Bronchial epithelial cell (primary cell): ENCODE data around the gene DAB1. TPM values are rescaled to one million over a fixed set of nuclear protein-coding genes. Genes with fewer than 3 reads are reported as not detected.

ENCODE experiments used
- DNase-seq: peaks from one replicate; pipeline ENCODE4 v3.0.0-alpha.2; 2010; ENCODE audit warnings: low read depth
- FAIRE-seq: peaks from 2 replicates; lab custom pipeline; 2011; peaks lifted over from hg19 to GRCh38; lab: Jason Lieb, UNC
- H3K27me3 ChIP-seq: 2 replicates; pipeline ENCODE4 v1.5.1; 2011; ENCODE audit warnings: low read length; ENCODE audit not compliant: control insufficient read depth, insufficient read depth
- H3K36me3 ChIP-seq: 2 replicates; pipeline ENCODE4 v1.5.1; 2011; ENCODE audit warnings: low read length; ENCODE audit not compliant: control insufficient read depth, insufficient read depth
- H3K4me3 ChIP-seq: 2 replicates; pipeline ENCODE4 v1.5.1; 2011; ENCODE audit warnings: mild to moderate bottlenecking, low read depth, low read length, control low read depth
- total RNA-seq: library from RNA; depleted of rRNA; stranded (reverse); fragments of >200 nt; gene quantifications from 2 replicates; pipeline ENCODE4 v1.2.1, GENCODE V29; 2014
- TF ChIP-seq, protein P1 (sequence below): IDR thresholded peaks from 2 replicates; pipeline ENCODE4 v1.5.1; 2011; ENCODE audit warnings: mild to moderate bottlenecking, moderate library complexity, low read length, control low read depth, inconsistent platforms; ENCODE audit not compliant: insufficient read depth, severe bottlenecking

DAB1 gene
- total RNA-seq, 1 donor from 2014 or later, result not detected

DNA sequence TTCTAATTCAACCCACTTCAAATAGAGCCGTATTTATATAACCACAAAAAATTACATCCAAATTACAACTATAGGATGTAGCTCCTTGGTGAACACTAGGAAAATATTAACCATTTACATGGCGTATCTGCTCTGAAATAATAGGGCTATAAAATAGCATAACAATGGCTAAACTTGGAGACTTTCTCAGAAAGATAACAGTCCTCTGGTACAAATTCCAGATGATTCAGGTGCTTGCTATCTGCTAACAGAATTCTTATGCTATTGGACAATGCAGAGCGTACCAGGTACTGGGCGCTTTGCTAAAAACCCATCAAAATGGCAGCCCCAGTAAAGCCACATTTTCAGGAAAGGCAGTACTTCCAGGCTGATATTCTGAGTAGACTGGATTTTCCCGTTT, 248.4 kb downstream of the DAB1 start:
- TF ChIP-seq, protein P1, sequence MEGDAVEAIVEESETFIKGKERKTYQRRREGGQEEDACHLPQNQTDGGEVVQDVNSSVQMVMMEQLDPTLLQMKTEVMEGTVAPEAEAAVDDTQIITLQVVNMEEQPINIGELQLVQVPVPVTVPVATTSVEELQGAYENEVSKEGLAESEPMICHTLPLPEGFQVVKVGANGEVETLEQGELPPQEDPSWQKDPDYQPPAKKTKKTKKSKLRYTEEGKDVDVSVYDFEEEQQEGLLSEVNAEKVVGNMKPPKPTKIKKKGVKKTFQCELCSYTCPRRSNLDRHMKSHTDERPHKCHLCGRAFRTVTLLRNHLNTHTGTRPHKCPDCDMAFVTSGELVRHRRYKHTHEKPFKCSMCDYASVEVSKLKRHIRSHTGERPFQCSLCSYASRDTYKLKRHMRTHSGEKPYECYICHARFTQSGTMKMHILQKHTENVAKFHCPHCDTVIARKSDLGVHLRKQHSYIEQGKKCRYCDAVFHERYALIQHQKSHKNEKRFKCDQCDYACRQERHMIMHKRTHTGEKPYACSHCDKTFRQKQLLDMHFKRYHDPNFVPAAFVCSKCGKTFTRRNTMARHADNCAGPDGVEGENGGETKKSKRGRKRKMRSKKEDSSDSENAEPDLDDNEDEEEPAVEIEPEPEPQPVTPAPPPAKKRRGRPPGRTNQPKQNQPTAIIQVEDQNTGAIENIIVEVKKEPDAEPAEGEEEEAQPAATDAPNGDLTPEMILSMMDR, result no peak
- H3K27me3 ChIP-seq, result no peaks in the 10 kb centered on the region
- FAIRE-seq, result no peak
- DNase-seq, result no peak
- H3K36me3 ChIP-seq, result no peaks in the 10 kb centered on the region
- no peak overlapping the region for H3K4me3 ChIP-seq

- TF ChIP-seq, protein P1, result no peak
- no peaks in the 10 kb centered on the region for H3K27me3 ChIP-seq
- H3K36me3 ChIP-seq, result no peaks in the 10 kb centered on the region
- DNase-seq, result no peak
- FAIRE-seq, result no peak
- no peak overlapping the region for H3K4me3 ChIP-seq
Observed at GRCh38 chr1:57172040-57172439, 251.8 kb downstream of the DAB1 start.

DNA sequence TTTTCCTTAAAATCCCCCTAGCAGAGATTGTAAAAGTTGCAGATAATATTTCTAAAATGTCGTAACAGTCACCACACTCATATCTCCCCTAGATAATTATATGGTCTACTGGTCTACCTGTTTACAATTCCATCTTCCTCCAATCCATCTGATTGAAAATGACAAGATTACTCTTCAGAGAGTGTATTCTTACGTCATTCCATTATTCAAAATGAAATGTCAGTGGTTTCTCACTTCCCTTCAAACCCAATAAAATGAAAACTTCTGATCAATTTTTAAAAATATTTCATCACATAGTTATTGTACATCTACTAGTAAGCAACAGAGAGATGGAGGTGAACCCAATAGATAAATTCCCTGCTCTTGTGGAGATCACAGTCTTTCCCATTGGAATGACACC, 255.9 kb downstream of the DAB1 start:
- Histone ChIP-seq H3K27me3 (no peaks in the 10 kb centered on the region), H3K4me3 (no peak overlapping the region), H3K36me3 (no peaks in the 10 kb centered on the region)
- no peak for FAIRE-seq
- TF ChIP-seq, protein P1, result no peak
- DNase-seq, result no peak

- FAIRE-seq (no peak), DNase-seq (peak; percentile 52)
- TF ChIP-seq, protein P1, result no peak
- H3K36me3 ChIP-seq, result no peaks in the 10 kb centered on the region
- H3K27me3 ChIP-seq, result no peaks in the 10 kb centered on the region
- H3K4me3 ChIP-seq, result no peak overlapping the region
Observed at GRCh38 chr1:57165546-57165945, 258.3 kb downstream of the DAB1 start.

GRCh38 chr1:57164584-57164983, 259.3 kb downstream of the DAB1 start:
- Histone ChIP-seq H3K4me3 (no peak overlapping the region), H3K27me3 (no peaks in the 10 kb centered on the region), H3K36me3 (no peaks in the 10 kb centered on the region)
- DNase-seq, result no peak
- TF ChIP-seq, protein P1, result no peak
- FAIRE-seq, result no peak

- TF ChIP-seq, protein P1, result no peak
- Histone ChIP-seq H3K27me3 (no peaks in the 10 kb centered on the region), H3K4me3 (no peak overlapping the region), H3K36me3 (no peaks in the 10 kb centered on the region)
- FAIRE-seq (no peak), DNase-seq (no peak)
Observed at GRCh38 chr1:57163789-57164188, 260.1 kb downstream of the DAB1 start.
